SK-N-MC (cell line): ENCODE measurements around the gene KCNS1.

ENCODE experiments used
- EZH2 ChIP-seq: fragments of 200-600 bp; sonication (generic); IDR thresholded peaks from one replicate; pipeline ENCODE4 v1.6.1; 2017; ENCODE audit warnings: antibody characterized with exemption
- POLR2AphosphoS5 ChIP-seq: IDR thresholded peaks from 2 replicates; pipeline ENCODE4 v1.6.1; 2012; ENCODE audit warnings: mild to moderate bottlenecking, low read depth, low read length, borderline replicate concordance

DNA sequence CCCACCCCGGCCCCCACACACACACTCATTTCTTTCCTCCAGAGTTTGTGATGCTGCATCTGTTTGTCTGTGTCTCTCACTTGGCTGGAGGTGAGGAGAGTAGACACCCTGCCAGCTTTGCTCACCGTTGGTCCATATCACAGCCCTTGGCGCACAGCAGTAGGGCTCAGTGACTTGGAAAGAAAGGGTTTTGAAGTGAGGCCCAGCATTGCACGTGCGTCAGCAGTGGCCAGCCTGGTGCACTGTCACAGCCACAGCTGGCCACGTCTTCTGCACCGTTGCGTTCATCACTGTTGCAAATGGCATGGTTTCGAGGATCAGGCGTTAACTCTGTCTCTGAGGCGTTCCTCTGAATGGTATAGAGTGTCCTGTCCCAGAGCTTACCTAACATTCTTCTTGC, 10.4 kb upstream of the KCNS1 start:
- TF ChIP-seq EZH2 (no peak), POLR2AphosphoS5 (no peak)
